NB4 (cell line): ENCODE results near the gene KDM4D.

ENCODE experiments used
- DNase-seq: peaks from one replicate; pipeline ENCODE4 v3.0.0; 2010; ENCODE audit warnings: low read depth
- H3K4me3 ChIP-seq: one replicate; pipeline ENCODE4 v1.5.1; 2011; ENCODE audit warnings: mild to moderate bottlenecking, low read depth, low read length, moderate library complexity
- MYC ChIP-seq: IDR thresholded peaks from 2 replicates; pipeline ENCODE4 v1.6.1; 2011; ENCODE audit warnings: low read depth, low read length
- POLR2A ChIP-seq: IDR thresholded peaks from 2 replicates; pipeline ENCODE4 v1.6.1; 2011; ENCODE audit warnings: mild to moderate bottlenecking; ENCODE audit not compliant: insufficient read length; ENCODE audit errors: extremely low read depth
- TF ChIP-seq, protein P1 (sequence below): IDR thresholded peaks from 2 replicates; pipeline ENCODE4 v1.6.1; 2011; ENCODE audit warnings: low read depth, low read length
- TF ChIP-seq, protein P2 (sequence below): IDR thresholded peaks from one replicate; pipeline ENCODE4 v1.5.1; 2012; ENCODE audit warnings: low read depth, low read length

The KDM4D gene

DNA sequence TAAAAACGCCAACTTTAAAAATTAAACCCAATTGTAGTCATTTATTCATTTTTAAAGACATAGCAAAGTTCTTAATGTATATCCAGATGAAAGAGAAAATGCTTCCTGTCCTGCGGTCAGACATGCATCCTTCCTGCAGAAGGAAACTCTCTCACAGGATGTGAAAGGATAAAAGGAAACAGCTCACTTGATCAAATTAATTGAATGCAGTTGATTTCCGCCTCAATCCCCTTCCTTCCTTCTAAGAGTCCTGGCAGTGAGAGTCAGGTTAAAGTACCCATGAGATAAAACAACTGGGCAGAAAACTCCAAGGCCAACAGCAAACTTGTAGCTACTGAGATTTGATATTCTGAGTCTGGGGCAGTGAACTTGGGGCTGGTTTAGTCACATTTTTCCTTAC is 38.7 kb upstream of the KDM4D start:
- TF ChIP-seq, protein P1, sequence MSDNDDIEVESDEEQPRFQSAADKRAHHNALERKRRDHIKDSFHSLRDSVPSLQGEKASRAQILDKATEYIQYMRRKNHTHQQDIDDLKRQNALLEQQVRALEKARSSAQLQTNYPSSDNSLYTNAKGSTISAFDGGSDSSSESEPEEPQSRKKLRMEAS, result no peak
- TF ChIP-seq MYC (no peak), POLR2A (no peak)
- TF ChIP-seq, protein P2, sequence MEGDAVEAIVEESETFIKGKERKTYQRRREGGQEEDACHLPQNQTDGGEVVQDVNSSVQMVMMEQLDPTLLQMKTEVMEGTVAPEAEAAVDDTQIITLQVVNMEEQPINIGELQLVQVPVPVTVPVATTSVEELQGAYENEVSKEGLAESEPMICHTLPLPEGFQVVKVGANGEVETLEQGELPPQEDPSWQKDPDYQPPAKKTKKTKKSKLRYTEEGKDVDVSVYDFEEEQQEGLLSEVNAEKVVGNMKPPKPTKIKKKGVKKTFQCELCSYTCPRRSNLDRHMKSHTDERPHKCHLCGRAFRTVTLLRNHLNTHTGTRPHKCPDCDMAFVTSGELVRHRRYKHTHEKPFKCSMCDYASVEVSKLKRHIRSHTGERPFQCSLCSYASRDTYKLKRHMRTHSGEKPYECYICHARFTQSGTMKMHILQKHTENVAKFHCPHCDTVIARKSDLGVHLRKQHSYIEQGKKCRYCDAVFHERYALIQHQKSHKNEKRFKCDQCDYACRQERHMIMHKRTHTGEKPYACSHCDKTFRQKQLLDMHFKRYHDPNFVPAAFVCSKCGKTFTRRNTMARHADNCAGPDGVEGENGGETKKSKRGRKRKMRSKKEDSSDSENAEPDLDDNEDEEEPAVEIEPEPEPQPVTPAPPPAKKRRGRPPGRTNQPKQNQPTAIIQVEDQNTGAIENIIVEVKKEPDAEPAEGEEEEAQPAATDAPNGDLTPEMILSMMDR, result no peak
- H3K4me3 ChIP-seq, result no peak overlapping the region
- DNase-seq, result no peak

DNA sequence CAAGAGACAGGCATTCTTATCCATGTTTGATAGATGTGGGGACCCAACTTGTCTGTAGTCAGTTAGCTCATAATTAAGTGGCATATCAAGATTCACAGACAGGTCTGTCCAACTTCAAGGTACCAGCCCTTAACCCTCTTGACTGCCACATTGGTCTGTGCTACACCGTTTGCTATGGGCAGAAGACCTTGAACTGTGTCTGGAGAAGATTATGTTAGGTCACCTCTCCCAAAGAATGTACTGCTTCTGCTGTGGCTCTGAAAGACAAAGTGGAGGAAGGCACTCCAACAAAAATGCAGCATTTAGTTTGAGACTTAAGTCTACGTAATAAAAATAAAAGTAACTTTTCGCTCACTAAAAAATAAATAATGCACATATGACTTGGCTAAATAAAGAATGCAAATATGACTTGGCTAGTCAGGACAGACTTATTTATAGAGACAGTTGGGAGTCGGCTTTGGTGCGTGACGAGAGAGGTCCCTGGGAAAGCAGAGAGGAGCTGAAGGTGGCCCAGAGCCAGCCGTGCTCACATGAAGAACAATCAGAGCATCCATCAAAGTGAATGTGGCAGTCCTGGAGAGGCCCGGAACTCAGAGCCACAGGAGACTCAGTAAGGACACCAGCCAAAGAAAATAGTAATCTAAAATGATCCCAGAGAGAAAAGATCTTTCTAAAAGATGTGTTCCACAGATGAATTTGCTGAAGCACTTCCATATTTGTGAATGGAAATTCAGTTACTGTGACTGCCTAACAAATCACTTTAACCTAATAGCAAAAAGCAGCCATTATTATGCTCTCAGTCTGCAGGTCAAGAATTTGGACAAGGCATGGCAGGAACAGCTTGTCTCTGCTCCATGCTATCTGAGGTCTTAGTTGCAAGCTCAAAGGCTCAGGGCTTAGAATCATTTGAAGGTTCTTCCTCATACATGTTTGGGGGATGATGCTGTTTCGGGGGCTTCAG is 35.1 kb upstream of the KDM4D start:
- DNase-seq, result no peak
- no peak overlapping the region for H3K4me3 ChIP-seq
- TF ChIP-seq POLR2A, result no peak
- no peak for TF ChIP-seq MYC
- TF ChIP-seq, protein P2, result no peak

DNA sequence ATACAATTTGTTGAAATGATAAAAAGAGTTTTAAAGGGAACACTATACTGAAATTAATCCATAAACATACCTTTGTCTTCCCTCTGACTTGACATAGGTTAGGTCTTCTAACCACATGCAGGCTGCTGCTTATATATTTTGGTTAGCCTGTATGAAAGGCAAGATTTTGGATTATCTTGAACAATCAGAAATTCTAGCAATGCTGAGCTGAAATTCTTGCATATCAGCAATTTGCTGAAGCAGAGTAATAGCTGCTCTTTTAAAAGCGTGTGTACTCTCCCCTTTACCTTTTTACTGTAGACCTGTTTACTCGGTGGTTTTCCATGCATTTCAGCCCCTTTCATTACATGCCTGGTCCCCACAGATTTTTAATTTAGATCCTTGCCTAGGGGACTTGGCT is 34.2 kb upstream of the KDM4D start:
- no peak for DNase-seq
- TF ChIP-seq, protein P1, result no peak
- no peak for TF ChIP-seq MYC
- TF ChIP-seq, protein P2, result no peak
- no peak for TF ChIP-seq POLR2A
- no peak overlapping the region for H3K4me3 ChIP-seq

DNA sequence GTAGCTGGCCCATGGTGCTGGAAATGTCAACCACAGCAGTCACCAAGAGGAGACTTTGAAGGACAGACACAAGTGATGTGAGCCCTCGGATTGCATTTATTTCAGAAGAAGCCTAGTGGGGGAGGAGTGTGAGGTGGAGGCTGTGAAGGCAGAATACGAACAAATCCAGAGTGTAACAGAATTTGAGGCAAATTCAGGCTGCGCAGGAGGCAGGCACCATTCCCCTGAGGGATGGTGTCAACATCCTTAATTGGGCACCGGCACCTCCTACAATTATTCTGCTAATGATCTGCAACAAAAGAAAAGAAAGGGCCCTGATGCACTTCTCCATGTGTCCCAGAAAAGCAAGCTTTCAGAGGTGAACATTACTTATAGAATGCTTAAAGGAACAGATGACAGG is 32.4 kb upstream of the KDM4D start:
- H3K4me3 ChIP-seq, result no peak overlapping the region
- TF ChIP-seq, protein P2, result no peak
- TF ChIP-seq, protein P1, result no peak
- TF ChIP-seq POLR2A, result no peak
- DNase-seq, result no peak

DNA sequence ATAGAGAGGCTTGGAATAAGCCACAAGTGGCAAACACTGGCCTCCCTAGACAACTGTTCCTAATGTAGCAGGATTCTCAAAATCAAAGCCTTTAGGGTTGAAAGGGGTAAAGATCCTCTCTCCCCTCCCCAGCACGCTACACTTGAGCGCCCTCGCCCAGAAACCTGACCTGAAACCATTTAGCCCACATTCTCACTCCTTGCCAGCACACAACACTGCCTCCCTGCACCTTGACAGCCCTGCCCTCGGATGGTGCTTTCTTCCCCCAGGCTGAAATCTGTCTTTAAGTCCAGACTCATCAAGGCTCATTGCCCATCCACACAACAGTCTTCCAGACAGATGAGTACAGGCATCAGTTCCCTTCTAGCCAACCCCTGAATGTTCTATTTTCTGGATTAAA is 26.7 kb upstream of the KDM4D start:
- no peak for DNase-seq
- TF ChIP-seq MYC (no peak), POLR2A (no peak)
- TF ChIP-seq, protein P2, result no peak
- TF ChIP-seq, protein P1, result no peak
- no peak overlapping the region for H3K4me3 ChIP-seq
